Measurements from ENCODE around the gene SLC25A26.
"Not testable (repeated sequence)": the region's sequence is repeated elsewhere in the genome, so short reads cannot be mapped to it uniquely, and the experiment has no call there.

SLC25A26 gene

DNA sequence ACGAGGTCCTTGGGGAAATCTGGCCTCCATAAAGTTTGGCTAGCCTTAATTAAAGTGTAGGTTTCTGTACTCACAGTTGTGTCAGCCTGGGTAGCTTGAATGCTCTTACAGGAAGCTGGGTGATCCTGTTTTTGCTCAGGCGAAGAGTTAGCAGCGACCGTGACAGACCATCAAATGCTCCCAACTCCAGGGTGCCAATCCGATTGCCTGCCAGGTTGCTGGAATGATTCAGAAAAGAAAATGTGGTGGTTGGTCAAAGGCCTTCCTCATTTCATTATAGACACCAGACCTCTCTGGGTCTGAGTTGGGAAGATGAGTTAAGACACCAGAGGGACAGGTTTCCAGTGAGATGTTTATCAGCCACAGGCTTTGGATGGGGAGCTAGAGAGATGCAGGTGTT lies 194.0 kb downstream of the SLC25A26 start:
- DNase-seq = no peak

GRCh38 chr3:66415867-66416428 lies 195.1 kb downstream of the SLC25A26 start:
- no peak for DNase-seq

- no peak for DNase-seq
Measured at GRCh38 chr3:66416556-66417304, 195.9 kb downstream of the SLC25A26 start.

DNA sequence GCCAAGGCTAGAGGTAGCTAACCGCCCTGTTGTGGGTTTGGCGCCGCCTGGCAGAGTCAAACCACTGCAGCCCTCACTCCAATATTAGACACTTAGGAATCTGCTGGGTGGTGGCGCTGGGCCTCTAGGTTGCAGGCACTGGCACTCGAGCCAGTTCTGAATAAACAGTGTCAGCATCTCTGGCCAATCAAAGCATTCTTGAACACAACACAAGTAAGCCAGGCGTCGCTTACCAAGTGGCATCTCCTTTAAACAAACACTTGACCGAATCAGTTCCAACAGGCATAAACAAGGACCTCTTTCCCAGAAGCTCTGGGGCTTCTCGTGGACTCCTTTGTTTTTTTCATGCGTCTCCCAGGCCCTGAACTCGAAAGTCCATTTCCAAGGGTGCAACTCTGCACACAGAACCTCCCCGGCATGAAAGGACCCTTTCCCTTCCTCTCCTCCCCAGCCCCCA lies 197.7 kb downstream of the SLC25A26 start:
- DNase-seq = no peak

DNA sequence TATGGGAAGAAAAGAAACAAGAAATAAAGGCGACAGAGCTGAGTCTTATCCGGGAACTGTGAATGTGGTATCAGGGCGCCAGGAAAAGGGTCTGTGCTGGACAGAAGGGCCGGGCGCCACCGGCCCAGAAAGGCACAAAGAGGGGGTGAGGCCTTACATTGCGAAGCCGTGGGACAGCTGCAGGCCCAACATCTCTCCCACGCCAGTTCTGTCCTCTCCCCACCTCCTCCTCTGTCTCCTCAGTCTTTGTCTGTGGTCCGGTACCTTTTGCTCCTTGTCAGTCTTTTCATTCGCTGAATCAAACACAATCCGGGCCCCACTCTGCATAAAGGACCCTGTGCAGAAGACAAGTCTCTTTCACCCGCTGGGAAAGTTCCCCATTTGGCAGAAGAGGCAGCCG lies 198.2 kb downstream of the SLC25A26 start:
- DNase-seq = no peak

DNA sequence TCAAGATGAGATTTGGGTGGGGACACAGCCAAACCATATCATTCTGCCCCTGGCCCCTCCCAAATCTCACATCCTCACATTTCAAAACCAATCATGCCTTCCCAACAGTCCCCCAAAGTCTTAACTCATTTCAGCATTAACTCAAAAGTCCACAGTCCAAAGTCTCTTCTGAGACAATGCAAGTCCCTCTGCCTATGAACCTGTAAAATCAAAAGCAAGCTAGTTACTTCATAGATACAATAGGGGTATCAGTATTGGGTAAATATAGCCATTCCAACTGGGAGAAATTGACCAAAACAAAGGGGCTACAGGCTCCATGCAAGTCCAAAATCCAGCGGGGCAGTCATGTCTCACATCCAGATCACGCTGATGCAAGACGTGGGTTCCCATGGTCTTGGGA lies 200.3 kb downstream of the SLC25A26 start:
- not testable (repeated sequence) for DNase-seq

GRCh38 chr3:66421893-66422292 lies 201.1 kb downstream of the SLC25A26 start:
- DNase-seq = not testable (repeated sequence)

- DNase-seq = no peak
Measured at GRCh38 chr3:66423791-66424190, 203.0 kb downstream of the SLC25A26 start.

DNA sequence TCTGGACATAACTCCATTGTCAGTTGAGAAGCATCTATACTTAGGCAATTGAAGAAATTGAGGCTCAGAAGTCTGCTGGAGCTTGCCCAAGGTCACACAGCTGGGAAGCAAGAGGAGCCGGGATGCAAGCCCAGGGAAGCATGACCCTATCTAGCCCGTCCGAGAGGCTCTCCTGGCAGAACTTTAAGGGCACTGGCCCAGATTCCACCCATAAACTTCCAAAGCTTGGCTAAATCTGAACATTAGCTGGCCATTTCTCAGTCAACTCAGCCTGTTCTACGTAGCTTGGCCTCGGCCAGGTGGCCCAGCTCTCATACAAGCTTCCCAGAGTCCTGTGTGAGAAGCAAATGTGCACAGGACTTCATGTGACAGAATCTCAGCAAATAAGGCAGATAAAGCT lies 204.2 kb downstream of the SLC25A26 start:
- no peak for DNase-seq

DNA sequence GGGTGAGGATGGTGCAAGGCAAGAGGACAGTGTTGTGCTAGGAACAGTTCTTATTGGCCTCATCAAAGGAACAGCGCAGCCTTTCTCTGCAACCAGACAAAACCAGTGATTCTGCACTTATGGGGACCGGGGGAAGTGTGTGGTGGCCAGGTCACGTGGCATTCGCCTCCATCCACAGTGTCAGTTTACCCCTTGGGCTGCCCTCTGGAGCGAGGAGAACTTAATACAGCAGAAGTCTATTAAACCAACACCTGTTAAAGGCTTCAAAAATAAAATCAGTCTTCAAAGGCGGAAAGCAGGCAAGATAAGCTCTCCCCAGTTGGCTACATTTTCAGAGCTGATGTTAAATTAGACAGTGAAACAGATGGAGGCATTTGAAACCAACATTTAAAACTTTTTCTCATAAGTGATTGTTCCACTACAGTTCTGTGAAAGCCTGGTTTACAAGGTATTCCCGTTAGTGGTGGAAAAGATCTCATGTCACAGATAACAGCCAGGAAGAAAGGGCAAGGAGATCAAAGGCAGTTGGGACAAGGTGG lies 204.8 kb downstream of the SLC25A26 start:
- DNase-seq = no peak

DNA sequence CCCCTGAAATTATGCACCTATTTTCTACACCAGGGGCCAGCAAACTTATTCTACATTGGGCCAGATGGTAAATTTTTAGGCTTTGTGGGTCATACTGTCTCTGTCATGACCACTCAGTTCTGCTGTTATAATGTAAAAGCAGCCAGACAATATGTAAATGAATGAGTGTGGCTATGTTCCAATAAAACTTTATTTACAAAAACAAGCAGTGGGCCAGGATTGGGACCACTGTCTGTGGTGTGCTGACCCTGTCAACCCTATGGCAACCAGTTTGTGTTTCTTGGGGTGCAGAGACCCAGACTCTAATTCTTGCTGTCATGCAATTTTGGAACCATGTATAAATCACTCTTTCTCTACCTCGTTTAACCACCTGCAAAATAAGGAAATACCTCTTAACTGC lies 205.3 kb downstream of the SLC25A26 start:
- DNase-seq = no peak

GRCh38 chr3:66427352-66427751 lies 206.6 kb downstream of the SLC25A26 start:
- DNase-seq = no peak

DNA sequence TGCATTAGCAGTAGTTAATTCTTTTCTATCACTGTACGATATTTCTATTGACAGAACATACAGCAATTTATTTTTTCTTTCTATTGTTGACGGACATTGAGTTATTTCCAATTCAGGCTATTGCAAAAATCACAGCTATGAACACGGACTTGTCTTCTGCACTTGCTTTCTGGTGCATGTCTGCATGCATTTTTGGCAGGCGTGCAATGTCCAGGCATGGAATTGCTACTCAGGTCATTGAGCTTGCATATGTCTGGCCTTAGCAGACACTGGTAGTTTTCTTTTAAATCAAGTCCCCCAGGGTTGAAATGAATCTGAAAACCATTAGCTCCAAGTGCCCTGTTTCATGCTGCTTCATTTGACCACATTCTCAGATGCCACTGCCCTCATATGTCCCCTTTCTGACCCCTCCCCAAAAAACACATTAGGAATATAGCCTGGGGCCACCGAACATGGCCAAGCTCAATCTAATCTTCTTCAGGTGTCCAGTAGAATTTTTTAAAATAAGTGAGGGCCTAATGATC lies 207.2 kb downstream of the SLC25A26 start:
- DNase-seq = no peak
